Hepatic stellate cell (primary cell): ENCODE data around the gene ST7L.

Source experiments
- DNase-seq: peaks from one replicate; pipeline ENCODE4 v3.0.0; 2011; ENCODE audit warnings: low spot score

The ST7L gene

DNA sequence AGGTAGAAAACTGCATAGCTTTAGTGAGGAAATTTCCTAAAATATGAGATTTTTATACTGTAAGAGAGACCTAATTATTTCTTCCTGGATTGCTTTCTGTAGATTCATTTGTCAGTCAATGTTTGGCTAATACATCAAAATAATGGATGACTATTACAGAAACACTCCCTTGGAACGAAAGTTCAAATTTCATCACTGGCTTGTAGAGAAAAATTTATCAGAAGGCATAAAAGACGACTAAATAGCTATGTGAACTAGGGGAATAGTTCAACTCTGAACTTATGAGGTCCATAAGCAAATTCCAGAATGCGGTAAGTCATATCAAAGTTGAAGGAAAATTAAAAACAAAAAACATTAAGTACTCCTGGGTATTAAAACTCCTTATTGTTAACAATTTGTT is 74.2 kb downstream of the ST7L start:
- no peak for DNase-seq

DNA sequence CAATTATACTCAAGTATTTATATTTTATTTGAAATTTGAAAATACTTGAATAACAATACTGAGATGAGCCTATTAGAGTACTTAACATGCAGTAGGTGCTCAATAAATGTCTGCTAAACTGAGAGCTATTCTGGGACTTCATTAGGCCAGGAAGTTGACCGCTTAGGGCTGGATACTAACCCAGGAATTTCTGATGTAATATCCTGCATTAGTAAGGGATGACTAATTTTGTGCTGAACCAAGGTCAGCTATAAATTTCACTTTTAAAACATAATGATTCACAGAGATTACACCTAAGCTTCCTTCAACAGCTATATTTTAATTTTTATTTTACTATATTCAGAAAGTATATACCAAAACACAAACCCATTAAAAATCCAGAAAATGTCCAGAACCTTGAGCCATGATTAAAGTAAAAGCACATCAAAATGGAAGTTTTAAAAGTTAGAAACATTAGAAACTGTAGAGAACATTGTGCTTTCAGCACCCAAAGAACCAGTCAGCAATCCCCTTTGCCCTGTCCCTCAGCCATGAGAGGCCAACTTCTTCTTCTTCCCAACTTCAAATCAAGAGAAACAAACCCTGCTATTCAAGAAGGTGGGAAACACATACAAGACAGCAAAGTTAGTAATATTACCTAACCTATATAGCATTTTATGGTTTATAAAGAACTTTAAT is 74.8 kb downstream of the ST7L start:
- peak; percentile 51 for DNase-seq

DNA sequence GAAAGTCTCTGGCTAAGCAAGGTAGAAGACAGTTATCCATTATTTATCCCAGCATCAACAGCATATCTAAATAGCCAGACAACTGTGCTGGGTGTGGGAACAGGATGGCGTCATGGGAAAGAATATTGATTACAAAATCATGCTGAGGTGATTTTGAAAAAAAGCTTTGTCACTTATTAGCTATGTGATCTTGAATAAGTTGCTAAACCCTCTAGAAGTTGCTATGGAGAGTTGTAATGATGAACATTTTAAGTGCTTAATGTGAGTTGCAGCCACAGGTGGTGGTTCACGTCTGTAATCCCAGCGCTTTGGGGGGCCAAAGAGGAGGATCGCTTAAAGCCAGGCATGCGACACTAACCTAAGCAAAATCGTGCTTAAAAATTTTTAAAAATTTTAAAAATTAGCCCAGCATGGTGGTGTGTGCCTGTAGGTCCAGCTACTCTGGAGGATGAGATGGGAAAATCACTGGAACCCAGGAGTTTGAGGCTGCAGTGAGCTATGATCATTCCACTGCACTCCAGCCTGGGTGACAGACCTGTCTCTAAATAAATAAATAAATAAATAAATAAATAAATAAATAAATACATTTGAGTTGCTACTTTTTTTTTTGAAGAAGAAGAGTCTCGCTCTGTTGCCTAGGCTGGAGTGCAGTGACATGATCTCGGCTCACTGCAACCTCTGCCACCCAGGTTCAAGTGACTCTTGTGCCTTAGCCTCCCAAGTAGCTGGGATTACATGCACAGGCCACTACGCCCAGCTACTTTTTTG is 76.6 kb downstream of the ST7L start:
- no peak for DNase-seq

DNA sequence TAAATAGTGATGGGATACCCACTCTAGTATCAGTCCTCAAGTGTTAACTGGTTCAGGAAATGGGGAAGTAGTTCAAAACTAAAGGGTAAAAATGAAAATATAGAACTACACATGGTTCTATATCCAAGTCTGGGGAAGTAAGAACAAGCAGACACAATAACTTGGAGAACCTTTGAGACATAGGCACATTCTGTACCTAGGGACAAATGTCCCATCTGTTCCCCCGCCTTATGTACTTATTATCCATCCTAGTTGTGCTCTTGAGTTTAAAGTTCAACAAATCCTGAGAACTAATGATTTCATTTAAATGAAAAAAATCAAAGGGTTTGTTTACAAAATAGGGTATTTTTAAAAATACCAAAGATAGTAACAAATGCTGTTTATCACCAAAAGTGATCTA is 77.6 kb downstream of the ST7L start:
- no peak for DNase-seq

DNA sequence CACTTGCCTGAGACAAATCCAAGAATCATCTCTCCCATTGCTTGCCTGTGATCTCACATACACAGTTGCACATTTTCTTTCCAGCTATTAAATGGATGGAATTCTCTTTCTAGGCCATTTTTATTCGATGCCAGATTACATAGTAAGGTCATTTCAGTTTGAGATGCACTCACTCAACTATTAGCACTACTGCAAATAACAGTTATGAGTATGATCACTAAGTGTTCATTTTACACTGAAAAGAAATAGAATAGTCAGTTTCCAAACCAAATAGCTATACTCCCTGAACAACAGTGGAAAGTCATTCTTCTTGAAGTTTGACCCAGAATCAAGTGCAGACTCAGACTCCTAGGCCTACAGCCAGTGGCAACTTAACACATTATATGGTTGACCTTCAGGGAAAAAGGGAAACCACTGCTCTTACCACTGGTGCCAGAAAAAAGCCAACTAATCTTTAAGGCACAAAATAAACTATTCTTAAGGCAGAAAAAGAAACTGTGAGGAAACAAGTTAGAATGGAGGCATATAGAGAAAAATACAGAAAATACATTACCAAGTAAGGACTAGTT is 78.6 kb downstream of the ST7L start:
- no peak for DNase-seq

DNA sequence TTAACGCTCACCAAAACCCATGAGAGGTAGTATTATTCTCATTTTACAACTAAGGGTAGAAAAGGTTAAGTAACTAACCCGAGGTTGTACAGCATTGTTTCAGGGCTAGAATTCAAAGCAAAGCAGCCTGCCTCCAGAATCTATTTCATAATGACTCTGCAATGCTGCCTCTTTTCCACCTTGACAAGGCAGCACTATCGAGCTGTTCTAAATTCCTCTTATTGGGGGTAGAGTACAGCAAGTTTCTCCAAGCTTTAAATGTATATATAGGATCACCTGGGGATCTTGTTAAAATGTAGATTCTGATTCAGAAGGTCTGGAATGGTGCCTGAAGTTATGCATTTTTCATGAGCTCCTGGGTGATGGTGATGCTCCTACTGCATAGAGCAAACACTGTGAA is 80.1 kb downstream of the ST7L start:
- DNase-seq = no peak

DNA sequence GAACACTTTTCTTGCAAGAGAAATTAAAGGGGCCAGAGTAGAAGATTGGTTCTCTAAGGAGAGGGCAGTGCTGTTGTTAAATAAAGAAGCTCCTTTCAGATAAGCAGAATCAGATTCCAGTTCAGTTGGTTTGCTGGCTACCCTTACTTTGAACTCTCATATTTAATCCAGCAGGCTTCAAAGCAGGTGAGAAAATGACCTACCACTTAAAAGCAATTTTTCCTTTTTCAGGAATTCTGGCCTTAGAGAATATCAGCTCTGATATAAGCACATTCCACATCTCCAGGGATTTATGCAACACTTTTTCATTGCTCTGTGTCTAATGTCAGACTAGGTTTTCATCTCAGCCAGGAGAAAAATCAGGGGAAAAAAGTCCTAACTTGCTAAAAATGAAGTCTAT is 81.5 kb downstream of the ST7L start:
- no peak for DNase-seq

DNA sequence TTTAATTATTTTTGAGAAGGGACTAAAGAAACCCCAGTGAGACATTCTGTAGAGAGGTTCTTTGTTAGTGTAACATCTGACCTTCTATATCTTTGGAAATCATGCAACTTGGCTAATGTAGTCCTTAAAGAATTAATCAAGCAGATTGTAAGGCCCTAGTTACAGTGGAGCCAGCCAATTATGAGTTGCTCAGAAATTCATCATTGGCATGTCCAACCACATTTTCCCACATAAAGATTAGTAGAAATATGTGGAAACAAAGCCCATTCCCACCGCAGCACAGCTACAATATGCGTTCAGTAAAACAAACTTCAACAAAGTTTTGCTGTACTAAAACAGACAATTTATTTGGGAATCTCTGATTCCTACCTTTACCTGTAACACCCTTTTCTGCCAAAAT is 82.4 kb downstream of the ST7L start:
- DNase-seq = no peak

DNA sequence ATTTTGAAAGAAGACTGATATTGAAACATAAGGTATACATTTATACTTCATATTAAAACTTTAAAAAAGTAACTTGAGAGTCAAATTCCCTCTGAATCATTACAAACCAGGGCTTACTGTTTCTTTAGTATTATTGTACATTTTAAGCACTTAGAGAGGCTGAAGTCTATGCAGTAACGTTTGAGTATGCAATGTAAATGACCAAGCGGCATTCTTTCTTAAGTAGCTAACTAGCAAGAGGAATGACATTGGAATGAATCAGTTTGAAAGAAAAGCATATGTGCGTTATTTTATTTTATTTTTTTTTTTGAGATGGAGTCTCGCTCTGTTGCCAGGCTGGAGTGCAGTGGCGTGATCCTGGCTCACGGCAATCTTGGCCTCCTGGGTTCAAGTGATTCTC is 85.9 kb downstream of the ST7L start:
- peak; percentile 43 for DNase-seq

DNA sequence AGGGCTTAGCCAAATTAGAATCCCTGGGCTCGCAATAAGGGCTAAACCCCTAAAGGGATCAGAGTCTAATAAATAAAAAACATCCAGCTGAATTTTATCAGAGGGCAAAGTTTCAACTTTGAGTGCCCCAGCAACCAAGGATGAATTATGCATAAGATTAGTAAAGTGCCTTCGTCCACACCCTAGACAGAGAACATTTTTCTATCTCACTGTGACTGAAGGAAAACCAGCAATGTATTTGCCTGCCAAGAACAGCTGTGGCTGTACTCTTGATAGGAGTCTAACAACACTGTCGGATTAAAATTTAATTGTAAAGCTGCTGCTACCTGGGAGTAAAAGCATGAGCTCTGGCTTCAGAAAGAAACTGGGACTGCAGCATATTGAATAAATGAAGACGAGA is 86.9 kb downstream of the ST7L start:
- no peak for DNase-seq

DNA sequence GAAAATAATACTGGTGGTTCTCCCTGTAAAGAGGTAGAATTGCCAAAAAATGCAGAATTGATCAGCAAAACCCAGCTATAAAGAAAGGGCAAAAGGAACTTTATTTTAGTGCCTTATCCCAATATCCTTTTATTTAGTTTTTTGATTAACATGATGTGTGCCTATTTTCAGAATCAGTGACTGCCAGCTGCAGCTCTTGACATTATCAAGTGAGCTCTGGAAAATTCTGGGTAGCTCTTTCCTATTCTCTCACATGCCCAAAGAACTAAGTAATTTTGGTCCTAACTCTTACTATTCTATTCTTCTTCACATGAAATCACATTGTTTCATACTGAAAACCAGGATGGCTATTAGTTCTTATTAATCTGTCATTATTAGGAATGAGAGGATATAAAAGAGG is 88.1 kb downstream of the ST7L start:
- no peak for DNase-seq

DNA sequence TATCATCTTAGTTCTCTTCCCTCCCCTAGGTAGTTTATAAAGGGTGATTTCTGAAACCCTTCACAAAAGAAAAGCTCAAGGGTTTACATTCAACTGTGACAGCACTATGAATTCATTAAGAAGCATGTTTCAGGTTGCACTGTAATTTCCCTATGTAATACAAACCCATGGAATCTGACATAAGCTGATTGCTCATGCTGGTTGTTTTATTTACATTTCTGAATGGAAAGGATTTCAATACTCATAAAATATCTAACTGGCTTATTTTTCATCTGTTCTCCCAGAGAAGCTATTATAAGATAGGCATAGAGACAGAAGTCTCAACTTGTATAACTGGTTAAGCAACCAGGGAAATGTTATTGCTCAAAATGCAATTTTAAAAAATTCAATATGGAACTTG is 89.6 kb downstream of the ST7L start:
- no peak for DNase-seq

DNA sequence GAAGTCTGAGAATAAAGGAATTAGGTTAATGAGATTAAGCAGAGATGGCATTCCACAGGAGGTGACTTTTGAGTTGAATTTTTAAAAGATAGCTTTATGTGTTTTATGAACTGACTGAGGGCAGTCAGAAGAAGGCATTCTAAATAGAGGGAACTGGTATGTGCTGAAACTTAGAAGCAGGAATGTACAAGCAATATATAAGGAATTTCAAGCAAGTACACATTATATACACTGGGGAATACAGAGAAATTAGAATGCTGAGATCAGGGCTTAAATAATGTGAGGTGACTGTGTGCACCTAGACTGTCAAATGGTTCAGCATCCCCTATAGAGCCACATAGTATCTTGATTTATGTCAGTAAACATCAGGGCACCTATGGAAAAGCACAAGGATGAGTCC is 90.9 kb downstream of the ST7L start:
- no peak for DNase-seq

DNA sequence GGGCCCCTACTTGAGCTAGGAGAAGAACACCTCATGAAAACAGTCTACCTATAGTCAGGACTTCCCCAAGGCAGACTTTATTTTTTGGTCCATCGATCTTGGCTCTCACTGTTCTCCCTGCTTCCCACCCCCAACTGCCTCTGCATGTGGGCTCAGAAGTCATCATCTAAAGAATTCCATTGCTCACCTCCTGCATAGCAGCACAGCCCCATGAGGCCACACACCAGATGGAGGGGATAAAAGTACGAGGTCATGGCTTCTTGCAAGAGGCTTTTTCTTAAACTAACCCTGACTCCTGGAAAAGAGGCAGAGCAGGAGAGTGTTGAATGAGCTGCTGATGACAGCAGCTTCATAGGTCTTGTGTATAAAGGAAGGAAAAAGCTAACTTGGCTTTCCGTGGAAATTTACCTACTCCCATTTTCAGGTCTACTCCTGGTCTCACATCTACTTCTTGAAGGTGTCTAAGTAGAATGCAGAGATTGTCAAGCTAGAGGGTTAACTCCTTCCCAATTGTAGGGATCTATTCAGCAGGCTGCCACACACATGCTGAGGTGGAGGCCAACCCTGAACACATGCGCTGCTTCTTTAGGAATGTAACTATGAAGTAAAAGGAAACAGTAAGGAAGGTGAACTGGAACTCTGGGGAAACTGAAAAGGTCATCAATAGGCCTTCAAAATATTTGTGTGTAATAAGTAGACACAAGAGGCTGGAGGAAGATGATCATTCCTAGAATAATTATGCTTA is 91.5 kb downstream of the ST7L start:
- no peak for DNase-seq

DNA sequence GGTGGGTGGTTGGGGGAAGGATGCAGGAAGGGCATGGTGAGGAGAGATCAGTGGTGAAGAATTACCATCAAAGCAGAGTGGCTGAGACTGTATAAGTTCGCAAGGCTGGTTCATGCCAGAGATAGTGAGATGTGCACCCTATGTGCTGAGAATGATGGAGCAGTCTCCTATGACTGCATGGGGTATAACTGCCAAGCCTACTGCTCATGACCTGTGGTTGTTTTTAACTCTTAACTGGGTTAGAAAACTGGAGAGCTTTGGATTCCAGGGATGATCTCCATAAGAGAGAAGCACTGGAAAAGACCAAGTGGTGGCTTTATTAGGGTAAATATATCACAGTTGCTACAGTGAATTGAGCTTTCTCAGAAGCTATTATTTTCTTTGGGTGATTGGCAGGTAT is 94.0 kb downstream of the ST7L start:
- DNase-seq = no peak

DNA sequence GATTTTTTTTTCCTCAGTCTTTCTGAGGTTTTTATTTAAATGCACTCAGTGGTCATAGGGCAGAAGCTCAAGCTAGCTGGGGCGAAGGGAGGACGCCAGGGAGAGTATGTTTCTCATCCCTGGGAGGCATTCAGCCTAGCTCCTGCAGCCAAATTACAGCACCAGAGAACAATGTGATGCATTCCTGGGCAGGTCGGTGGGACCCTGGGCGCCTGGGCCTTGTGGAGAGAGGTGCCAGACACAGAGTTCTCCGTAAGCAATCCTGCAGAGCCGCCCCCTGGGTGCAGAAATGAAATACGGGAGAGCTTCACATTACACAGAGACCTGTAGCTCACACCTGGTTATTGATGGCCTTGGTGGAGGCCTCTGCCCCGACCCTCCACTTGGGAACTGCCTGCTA is 94.7 kb downstream of the ST7L start:
- no peak for DNase-seq

DNA sequence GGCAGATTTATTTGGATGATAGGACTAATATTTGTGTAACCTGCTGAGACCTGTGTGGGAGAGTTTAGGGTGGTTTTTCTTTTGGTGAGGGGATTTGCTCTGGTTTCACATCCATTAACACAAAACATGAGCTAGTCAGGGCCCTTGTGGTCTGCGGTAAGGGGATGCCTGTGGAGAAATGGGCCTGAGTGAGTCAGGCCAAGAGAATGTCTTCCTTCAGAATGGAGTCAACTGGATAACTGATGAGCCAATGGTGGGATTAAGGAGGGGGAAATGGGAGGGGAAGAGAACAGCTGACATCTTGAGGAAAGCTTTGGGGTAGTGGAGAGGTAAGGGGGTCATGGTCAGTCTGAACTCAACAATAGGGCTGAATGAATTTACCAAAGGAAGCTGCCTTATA is 96.3 kb downstream of the ST7L start:
- peak; percentile 91 for DNase-seq

DNA sequence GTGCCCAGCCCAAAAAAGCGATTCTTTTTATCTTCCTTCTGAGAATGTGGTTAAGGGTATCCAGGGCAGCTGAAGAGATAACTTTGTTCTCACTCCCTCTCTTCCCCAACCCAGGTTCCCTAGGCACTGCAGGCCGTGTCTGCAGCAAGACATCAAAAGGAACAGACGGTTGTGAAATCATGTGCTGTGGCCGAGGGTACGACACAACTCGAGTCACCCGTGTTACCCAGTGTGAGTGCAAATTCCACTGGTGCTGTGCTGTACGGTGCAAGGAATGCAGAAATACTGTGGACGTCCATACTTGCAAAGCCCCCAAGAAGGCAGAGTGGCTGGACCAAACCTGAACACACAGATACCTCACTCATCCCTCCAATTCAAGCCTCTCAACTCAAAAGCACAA is 98.8 kb downstream of the ST7L start:
- no peak for DNase-seq

DNA sequence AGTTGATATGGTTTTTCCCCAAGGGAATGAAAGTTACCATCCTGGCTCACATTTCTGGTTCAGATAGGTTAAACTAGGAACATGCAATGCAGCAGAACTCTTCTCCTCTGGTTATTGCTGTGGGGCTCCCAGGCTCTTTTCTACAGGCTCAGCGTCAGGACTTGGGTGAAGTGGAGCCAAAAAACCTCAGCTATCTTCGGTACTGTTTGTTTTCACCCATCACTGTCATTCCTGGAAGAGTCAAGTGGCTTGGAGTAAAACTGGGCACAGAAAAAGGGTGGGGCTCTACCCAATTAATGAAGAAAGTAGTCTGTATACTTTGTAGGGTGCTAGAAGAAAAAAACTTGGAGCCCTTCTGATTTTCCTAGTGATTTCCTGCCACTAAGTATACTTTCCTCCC is 100.8 kb downstream of the ST7L start:
- DNase-seq = no peak

DNA sequence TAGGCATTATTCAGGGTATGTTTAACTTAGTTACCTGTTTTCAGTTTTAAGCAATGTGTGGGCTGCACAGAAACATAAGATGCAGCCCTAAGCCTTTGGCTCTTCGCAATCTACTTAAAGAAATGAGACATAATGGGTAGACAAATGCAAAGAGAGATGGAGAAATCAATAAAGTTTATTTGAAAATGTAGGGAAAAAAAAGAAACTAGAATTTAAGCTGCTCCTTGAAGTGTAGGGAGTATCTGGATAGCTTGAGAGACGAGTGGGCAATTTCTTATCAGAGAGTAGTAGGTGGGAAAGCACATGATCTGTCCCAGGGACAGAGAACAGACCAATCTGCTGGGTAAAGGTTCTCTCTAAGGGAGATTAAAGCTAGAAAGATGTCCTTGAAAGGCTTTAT is 101.3 kb downstream of the ST7L start:
- DNase-seq = no peak

DNA sequence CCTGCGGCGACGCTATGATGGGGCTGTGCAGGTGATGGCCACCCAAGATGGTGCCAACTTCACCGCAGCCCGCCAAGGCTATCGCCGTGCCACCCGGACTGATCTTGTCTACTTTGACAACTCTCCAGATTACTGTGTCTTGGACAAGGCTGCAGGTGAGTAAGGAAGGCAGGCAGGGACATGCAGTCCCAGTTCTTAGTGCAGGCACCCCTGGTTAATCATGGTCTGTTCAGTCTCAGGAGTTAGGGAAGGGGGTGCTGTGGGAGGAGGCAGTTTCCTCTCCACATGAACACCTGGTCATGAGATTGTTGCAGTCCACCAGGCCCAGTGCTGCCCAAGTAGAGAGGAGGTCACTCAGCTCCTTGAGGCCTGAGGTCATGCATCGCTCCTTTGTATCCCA is 101.7 kb downstream of the ST7L start:
- no peak for DNase-seq

DNA sequence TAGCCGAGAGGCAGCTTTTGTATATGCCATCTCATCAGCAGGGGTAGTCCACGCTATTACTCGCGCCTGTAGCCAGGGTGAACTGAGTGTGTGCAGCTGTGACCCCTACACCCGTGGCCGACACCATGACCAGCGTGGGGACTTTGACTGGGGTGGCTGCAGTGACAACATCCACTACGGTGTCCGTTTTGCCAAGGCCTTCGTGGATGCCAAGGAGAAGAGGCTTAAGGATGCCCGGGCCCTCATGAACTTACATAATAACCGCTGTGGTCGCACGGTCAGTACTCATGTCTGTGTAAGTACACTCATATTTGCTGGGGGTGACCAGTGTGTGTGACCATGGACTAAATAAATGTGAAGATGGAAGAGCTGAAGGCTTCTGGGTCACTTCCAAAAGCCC is 102.8 kb downstream of the ST7L start:
- DNase-seq = no peak
